Stimulated activated CD4-positive, alpha-beta T cell treated with anti-CD3 and anti-CD28 coated beads, Interleukin-2, amount 100 ng/mL, for 24 hours (primary cell): ENCODE measurements around the gene BEGAIN.

Experiments used
- DNase-seq, 2 donors: peaks; one replicate each; pipeline ENCODE4 v3.0.0-alpha.2; 2020

BEGAIN gene

DNA sequence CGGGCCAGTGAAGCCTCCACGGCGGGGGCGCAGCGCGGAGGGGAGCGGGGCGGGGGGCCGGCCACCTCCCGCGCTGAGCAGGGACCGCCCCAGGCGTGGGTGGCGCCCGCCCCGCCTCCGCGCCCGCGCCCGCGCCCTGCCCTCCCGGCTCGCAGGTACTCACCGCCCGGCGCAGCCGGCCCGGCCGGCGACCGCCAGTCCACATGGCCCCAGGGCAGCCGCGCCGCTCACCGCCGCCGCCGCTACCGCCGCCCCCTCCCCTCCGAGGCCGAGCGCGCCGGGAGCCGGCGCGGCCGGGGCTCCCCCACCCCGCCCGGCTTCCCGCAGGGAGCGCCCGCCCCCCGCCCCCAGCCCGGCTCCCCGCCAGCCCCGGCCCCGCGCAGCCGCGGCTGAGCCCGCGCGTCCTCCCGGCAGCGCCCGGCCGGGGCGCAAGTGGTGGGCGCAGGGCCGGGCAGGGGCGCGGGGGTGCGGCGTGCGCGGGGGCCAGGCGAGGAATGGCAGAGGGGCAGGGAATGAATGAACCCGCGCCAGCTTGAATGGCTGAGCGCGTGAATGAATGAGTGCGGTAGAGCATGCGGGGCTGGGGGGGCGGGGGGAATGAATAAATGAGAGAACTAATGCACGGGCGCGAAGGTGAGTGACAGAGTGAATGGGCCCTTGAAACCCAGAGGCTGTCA lies at the start of gene BEGAIN:
BEGAIN (minus strand) TSS at position 332 of the 677 bp plus-strand sequence; CDS start at position 205, 127 bp downstream.
- peak in 1 of 2 donors; percentile 63 for DNase-seq

GRCh38 chr14:100636559-100636958 lies 49.3 kb upstream of the BEGAIN start:
- no peak for DNase-seq

GRCh38 chr14:100634026-100634425 lies 46.8 kb upstream of the BEGAIN start:
- no peak for DNase-seq

DNA sequence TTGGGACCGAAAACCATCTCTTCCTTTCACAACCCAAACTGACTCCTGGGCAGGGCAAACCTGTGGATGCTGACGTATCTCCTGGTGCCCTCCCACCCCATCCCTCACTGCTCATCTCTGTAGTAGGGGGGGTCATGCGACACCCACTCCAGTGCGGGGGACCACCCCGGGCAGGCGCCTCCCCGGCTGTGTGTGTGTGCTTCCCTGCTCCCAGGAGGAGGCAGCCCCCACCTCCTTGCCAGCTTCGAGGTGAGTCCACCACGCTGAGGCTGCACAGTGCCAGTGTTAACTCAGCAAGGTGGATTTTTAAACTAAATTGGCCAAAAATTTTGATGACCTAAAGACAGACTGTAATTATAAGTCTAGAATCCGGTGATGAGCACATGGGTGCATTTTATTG lies 46.2 kb upstream of the BEGAIN start:
- DNase-seq = no peak

DNA sequence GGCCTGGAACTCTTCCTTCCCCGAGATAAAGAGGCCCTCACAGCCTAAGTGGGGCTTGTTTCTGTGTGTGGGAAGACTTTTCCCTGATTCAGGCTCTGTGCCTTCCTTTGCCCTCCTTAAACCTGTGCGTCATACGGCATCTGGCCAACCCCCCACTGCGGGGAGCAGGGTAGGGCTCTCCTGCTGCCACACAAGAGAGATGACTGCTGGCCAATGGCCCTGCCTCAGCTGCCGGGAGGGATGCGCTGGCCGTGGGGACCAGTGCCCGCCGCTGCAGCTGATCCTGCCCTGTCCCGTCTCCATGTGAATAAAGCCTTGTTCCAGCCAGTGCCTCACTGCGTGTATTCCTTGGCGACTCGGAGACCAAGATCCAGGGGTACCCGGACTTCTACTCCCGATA lies 42.5 kb upstream of the BEGAIN start:
- no peak for DNase-seq

- no peak for DNase-seq
Measured at GRCh38 chr14:100629098-100629497, 41.9 kb upstream of the BEGAIN start.

DNA sequence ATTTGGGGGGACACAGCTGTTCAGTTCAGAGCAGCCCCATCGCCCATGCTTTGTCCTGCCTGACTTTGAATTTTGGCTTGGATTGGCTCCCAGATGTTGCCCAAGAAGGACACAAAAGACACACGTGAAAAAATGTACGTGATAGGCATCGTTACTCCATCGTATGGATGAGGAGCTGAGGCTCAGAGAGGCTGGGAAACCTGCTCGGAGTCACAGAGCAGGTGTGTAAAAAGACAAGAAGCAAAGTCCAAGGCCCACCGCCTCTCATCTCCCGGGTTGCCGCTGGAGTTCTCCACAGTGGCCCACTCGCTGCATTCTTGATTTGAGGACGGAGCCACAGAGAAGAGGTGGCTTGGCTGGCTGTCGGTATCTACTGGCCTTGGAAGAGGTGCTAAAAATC lies 41.0 kb upstream of the BEGAIN start:
- DNase-seq = no peak

GRCh38 chr14:100626614-100627013 lies 39.4 kb upstream of the BEGAIN start:
- DNase-seq = no peak

DNA sequence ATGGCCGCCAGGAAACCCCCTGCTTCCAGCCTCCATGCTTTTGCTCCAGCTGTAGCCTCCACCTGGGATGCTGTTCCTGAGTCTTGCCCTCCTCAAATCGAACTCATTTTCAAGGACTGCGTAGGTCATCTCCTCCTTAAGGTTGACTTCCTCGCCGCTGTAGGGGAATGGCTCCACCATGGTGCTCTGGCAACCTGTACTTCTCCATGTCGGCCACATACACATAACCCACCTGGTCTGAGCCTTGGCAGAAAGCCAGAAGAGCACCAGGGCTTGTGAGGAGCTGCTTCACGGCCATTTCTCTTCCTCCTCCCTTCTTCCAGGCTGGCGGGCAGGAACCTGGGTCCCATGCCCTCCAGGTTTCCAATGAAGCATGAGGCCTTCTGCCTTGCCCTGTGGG lies 36.7 kb upstream of the BEGAIN start:
- no peak for DNase-seq

DNA sequence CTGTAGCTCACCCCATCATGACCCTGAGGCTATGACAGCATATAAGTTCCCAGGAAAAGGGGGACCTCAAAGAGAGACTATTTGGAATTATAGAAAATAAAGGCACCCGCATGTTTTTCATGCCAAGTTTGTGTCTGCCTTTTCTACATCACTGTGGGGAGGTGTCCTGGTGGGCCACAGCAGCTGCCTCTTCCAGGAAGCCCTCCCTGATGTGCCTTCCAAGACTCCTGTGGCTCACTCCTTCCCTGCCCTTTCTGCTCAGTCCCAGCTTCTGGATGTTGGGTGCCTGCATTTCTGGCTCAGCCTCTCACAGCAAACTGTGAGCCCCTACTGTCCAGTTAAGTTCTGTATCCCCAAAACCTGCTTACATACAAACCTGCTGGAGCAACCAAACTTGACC lies 36.3 kb upstream of the BEGAIN start:
- DNase-seq = no peak

GRCh38 chr14:100622708-100623485 lies 35.7 kb upstream of the BEGAIN start:
- no peak for DNase-seq

DNA sequence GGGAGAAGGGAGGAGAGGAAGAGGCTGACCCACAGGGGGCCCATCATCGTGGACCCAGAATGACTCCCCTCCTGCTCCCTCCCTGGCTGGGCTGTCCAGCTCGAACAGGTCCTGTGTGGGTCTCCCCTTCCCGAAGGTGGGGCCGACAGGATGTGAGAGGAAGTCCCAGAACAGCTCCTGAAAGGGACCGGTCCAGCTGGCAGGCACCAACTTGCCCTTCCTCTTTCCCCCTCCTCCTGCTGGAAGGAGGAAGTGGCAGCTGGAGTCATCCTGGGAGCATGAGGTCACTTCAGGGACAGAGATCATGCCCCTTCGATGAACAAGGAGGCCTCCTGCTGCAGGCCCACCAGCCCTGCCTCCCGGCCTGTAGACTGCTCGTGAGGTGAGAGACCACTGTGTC lies 35.0 kb upstream of the BEGAIN start:
- DNase-seq = no peak

DNA sequence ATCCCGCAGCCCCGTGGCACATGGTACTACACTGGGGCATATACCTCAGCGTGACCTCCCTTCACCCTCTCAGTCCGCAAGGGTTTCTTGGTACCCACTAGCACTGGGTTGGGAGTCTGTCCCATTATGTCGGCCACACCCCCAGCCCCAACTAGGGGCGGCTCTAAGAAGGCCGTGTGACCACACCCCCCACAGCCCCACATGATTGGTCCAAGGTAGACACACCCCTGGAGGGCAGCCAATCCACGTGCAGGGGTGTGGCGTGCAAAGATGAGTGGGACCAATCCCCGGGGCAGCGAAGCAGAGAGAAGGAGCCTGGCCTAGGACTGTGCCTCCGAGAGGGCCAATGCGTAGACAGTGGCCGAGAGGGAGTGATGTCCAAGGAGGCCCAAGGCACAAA lies 34.6 kb upstream of the BEGAIN start:
- DNase-seq = no peak

- no peak for DNase-seq
Measured at GRCh38 chr14:100620255-100621100, 33.3 kb upstream of the BEGAIN start.

DNA sequence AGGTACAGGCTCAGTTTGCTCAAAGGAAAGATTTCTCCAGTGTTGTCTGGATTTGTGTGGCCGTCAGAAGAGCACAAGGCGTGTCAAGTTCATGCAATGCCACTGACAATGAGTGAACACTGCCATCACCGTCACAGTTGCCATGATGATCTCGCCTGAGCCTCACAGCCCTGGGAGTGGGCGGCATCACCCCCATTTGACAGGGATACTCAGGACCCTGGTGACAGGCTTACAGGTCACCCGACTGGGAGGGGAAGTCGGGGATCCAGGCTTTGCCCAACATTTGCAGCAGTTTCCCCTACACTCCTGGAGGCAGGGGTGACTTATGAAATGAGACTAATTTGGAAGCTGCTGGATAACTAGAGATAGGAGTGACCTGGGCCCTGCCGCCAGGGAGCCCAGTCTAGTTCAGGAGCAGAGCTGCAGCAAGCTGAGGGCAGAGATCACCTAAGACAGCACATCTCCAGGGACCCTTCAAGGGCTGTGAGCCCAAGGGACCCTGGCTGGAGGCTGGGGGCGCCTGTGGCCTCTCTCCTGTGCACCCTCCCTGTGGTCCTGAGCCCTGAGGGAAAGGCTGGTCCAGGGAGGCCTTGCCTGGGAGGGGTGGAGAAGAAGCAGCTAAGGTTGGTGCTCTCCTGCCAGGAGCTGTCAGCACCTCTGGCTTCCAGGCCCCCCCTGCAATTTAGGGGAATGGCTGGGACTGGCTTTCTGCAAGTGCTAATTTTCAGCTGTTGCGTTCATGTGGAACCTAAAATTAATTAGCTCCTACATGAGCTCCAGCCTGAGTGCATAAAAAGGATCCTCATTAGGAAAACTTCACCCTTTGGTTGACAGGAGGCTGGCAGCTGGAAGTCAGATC lies 32.4 kb upstream of the BEGAIN start:
- no peak for DNase-seq

DNA sequence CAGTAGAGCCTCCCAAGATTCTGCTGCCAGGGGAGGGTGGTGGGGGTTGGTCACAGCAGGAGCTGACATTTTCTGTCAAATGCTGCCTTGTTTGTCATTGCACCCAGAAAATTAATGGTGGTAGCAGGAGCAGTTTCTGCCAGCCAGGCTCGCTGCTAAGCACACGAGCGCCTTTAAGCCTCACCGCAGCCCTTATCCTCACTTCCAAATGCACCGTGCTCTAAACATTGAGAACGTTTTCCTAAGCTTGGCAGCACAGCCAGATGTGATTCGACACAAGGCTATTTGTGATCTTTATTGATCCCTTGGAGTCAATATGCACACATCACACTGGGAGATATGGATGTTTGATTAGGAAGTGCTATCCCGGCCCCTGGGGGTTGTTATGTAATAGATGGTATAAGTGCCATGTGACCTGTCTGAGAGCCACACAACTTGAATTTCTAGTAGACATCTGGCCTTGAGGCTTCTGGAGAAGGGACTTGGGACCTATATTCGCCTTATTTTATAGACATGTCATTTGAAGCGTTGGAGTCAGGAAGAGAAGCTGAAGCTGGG lies 31.6 kb upstream of the BEGAIN start:
- DNase-seq = no peak

GRCh38 chr14:100618318-100618693 lies 31.1 kb upstream of the BEGAIN start:
- no peak for DNase-seq

DNA sequence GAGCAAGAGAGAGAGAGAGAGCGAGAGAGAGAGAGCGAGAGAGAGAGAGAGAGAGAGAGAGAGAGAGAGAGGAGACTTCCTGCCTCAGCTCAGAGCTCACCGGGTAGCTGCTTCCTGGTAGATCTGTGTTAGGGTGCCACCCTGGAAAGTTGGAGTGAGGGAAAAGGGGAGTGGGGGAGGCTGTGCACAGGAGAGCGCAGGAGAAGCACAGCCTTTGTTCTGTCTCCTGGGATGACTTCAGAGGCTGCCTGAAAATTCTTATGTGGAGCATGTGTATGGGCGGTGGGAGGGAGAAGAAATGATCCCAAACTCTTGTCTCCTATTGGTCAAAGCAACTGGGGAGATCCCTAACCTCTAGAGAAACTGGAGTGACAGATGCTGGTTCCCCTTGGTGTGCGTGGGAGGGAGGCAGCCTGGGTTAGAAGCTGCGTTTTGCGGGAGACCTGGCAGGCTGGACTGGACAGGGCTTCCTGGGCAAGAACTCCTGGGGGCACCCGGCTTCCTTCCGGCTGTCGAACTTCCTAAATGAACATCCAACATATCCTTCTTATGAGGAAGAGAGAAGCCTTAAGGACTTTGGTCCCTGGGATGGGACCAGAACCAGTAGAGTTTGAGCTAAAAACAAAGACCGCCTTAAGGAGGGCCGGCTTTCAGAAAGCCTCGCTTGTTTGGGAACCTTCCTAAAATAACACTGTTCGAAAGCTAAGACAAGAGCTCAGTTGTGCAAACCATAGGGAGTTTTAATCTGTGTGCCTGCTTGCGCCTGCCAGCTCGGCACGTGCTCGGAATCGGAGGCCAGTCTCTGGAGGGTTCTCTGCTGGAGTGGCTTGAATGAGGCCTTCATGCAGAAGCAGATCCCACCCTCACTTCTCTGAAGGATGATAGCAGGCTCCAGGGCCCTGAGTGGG lies 30.4 kb upstream of the BEGAIN start:
- no peak for DNase-seq

DNA sequence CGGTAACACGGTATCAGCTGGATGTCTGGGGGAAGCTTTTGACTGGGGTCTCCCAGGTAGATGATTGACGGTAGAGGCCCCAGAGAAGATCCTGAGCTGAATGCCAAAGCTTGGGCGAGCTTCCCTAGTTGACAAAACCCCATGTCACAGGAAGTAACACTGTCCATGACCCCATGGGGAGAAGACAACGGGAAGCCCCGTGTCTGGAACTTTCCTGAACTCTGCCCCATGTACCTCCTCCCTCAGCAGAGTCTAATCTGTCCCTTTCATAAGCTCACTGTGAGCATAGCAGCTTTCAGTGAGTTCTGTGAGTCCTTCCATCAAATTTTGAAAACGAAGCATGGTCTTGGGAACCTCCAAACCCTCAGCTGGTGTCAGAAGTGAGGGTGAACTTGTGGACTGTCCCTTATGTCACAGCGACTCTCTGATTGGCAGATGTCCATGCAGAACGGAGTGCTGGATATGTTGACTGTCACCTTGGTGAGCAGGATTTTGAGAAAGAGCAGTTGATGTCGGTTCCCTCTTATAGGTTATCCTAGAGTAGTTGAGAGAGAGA lies 29.7 kb upstream of the BEGAIN start:
- no peak for DNase-seq

- no peak for DNase-seq
Measured at GRCh38 chr14:100615736-100616695, 28.8 kb upstream of the BEGAIN start.
